HG02610 (cell line): Measurements from ENCODE around the gene PSD.

ENCODE experiments used
- ATAC-seq: cut with Tn5 transposase; IDR thresholded peaks from one replicate; pipeline ENCODE4 v1.9.1; 2021; ENCODE audit warnings: mild to moderate bottlenecking, moderate library complexity; ENCODE audit not compliant: unreplicated experiment

The PSD gene

DNA sequence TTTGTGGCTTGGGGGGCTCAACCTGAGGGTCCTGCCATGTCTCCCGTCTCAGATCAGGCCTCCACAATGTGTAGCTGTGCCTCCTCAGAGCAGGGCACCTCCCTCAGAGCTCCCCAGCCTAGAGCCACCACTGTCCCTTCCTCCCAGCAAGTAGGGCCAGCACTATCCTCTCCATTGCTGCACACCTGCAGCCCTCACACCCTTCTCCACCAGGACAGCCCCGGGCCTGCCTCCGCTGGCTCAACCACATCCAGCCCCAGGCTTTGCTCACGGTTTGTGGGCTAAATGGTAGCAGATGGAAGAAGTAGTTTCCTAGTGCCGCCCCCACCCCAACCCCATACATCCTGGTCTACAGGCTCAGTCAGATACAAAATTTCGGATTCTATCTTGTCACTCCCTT lies 13.0 kb downstream of the PSD start:
- ATAC-seq, result no peak

DNA sequence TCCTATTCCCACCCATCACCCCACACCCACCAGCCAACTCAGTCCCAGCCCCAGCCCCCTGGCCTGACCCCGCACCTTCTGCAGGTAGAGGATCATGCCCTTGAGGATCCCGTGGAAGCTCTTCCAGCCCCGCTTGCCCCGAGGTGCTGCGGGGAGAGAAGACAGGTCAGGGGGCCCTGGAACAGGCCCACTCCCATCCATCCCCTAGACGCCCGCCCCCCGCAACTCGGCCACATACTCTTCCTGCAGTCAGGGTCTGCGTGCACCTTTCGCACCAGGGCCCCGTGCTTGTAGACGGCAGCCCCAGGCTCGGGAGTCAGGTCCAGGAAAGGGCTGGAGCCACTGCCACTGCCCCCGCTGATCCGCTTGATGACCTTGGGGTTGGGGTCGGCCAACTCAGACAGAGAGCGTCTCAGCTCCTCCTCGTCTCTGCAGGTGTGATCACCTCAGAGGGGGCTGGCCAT lies 13.4 kb downstream of the PSD start:
- no peak for ATAC-seq

GRCh38 chr10:102404361-102405107 lies 14.1 kb downstream of the PSD start:
- ATAC-seq, result no peak

- ATAC-seq, result no peak
Measured at GRCh38 chr10:102403115-102403514, 15.5 kb downstream of the PSD start.

GRCh38 chr10:102402512-102402896 lies 16.1 kb downstream of the PSD start:
- ATAC-seq, result no peak

GRCh38 chr10:102401735-102402511 lies 16.7 kb downstream of the PSD start:
- no peak for ATAC-seq

DNA sequence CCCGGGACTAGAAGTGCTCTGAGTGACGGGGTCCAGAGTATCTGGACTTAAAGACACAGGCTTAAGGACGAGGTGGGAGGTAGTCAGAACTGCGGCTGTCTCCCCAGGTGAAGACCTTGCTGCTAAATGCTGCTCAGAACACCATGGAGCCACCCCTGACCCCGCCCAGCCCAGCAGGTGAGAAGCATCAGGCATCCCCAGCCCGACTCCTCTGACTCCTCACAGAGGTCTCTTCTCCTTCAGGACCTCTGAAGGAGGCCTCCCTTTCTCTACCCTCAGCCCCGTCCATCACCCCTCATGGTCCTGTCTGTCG lies 17.3 kb downstream of the PSD start:
- no peak for ATAC-seq

DNA sequence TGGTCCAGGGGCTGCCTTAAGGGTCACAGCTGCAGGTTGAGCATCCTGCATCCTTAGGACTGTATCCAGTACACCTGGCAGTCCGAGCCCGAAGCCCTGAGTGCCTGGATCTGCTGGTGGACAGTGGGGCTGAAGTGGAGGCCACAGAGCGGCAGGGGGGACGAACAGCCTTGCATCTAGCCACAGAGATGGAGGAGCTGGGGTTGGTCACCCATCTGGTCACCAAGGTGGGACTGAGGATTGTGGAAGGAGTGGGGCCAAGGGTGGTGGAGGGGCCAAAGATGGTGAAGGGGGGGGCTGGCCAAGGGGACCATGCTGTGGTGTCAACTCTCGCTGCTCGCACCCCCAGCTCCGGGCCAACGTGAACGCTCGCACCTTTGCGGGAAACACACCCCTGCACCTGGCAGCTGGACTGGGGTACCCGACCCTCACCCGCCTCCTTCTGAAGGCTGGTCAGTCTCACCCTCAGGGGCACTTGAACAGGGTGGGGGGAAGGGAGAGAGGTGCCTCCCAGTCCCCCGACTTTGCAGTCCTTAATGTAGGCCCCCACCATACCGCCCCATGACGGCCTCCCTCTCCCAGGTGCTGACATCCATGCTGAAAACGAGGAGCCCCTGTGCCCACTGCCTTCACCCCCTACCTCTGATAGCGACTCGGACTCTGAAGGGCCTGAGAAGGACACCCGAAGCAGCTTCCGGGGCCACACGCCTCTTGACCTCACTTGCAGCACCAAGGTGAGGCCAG lies 17.8 kb downstream of the PSD start:
- no peak for ATAC-seq

GRCh38 chr10:102400076-102400475 lies 18.5 kb downstream of the PSD start:
- ATAC-seq, result no peak

GRCh38 chr10:102399217-102400021 lies 19.2 kb downstream of the PSD start:
- peak; percentile 37 for ATAC-seq

GRCh38 chr10:102398172-102399020 lies 20.2 kb downstream of the PSD start:
- no peak for ATAC-seq

DNA sequence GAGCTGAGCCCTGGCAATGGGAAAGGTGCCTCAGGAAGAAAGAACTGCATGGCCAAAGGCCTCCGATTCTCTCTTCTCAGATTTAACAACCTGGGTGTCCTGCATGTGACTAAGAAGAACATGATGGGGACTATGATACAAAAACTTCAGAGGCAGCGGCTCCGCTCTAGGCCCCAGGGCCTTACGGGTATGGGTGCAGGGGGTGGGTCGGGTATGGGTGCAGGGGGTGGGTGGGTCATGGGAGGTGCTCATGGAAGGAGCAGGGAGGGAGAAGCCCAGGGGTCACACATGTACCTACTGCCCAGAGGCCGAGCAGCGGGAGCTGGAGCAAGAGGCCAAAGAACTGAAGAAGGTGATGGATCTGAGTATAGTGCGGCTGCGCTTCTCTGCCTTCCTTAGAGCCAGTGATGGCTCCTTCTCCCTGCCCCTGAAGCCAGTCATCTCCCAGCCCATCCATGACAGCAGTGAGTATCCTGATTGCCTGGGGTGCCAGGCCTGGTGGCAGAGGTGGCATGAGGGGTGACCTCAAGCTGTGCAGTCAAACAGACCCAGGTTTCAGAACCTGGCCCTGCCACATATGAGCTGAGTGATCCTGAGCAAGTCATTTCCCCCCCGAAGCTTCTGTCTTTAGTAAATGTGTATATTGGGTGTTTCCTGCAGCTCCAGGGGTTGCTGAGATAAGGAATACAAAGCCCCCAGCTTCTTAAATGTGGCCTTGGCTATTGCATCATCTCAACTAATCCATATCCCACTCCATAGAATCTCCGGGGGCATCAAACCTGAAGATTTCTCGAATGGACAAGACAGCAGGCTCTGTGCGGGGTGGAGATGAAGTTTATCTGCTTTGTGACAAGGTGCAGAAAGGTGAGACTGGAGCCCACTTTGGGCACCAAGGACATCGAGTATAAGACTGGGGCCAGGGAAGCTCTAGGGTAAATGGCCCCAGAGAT lies 21.1 kb downstream of the PSD start:
- ATAC-seq, result no peak

- no peak for ATAC-seq
Measured at GRCh38 chr10:102396730-102397151, 21.8 kb downstream of the PSD start.

DNA sequence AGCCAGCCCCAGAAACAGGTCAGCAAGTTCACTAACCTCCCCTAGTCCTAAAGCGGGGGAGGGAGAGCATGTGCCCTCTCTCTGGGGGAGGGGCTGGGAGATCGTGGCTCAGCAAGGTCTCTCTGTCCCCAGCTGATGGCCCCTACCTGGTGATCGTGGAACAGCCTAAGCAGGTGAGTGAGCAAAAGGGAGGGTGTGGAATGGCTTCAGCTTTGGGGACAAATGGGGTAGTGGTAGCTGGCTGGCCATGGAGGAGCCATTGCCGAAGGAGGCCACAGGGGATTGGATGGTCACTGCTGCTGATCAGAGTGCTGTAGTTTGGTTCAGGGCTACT lies 22.3 kb downstream of the PSD start:
- ATAC-seq, result no peak

- peak; percentile 33 for ATAC-seq
Measured at GRCh38 chr10:102395400-102396316, 22.9 kb downstream of the PSD start, which contains the start of gene NFKB2. TSS of gene NFKB2 (plus strand) at chr10:102395705. CDS start at chr10:102395960, 255 bp downstream.

DNA sequence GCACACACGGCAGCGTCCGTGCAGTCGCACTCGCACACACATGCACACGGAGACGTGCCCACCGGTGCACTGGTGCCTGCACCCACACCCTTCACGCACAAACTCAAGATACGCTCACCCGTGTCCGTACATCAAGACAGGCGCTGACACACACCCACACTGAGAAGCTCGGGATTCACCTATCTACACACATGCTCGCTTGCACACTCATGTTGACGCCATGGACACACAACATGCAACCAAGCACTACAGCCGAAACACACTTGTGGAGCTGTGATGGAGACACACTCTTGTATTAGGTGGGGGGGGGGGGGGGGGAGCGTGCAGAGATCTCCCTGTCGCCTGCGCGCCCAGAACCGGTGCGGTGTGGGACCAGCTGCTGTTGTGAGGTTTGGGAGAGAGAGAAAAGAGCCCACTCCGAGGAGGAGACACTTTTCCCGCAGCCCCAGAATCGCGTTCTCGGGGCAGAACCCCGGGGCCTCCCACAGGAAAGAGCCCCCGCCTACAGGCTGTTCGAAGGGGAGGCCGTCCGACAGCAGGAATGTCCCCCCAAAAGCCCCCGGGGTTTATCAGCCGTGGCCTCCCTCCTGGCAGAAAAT lies 23.7 kb downstream of the PSD start:
- ATAC-seq, result peak; percentile 15

- ATAC-seq, result peak; percentile 78
Measured at GRCh38 chr10:102394079-102394800, 24.3 kb downstream of the PSD start.
